ENCODE results near the gene NTHL1. TPM values are rescaled to one million over a fixed set of nuclear protein-coding genes. Genes with fewer than 3 reads are reported as not detected.

The NTHL1 gene
- total and polyA plus RNA-seq, 2 of the 4 experiments (the other 2 are of a cell fraction) = 22.8 to 28.0 TPM

- TF ChIP-seq CHD1 (IDR thresholded peaks at IDR 0.05; ENCODE audit: low read depth, low read length) (no peak), RAD21 (IDR thresholded peaks at IDR 0.05; ENCODE audit: low read length) (no peak), RFX5 (IDR thresholded peaks at IDR 0.05; ENCODE audit: low read depth, low read length) (no peak), RCOR1 (IDR thresholded peaks at IDR 0.05; ENCODE audit: insufficient replicate concordance, low read length) (no peak), CTCF (conservative IDR thresholded peaks at IDR 0.05; ENCODE audit: low read depth, low read length) (no peak), NFE2L2 (IDR thresholded peaks at IDR 0.05; ENCODE audit: low read depth, low read length) (no peak), POLR2A (IDR thresholded peaks at IDR 0.05; ENCODE audit: low read depth, low read length) (no peak), BHLHE40 (IDR thresholded peaks at IDR 0.05; ENCODE audit: low read depth, low read length) (no peak), SMC3 (IDR thresholded peaks at IDR 0.05; ENCODE audit: low read depth, low read length) (no peak), FOS (IDR thresholded peaks at IDR 0.05; ENCODE audit: low read depth, low read length) (no peak), MXI1 (IDR thresholded peaks at IDR 0.05; ENCODE audit: borderline replicate concordance, low read depth, low read length) (no peak), ELK1 (IDR thresholded peaks at IDR 0.05; ENCODE audit: borderline replicate concordance, low read depth, low read length) (no peak), MAZ (IDR thresholded peaks at IDR 0.05; ENCODE audit: borderline replicate concordance, low read depth, low read length) (no peak)
- TF ChIP-seq, protein P1, sequence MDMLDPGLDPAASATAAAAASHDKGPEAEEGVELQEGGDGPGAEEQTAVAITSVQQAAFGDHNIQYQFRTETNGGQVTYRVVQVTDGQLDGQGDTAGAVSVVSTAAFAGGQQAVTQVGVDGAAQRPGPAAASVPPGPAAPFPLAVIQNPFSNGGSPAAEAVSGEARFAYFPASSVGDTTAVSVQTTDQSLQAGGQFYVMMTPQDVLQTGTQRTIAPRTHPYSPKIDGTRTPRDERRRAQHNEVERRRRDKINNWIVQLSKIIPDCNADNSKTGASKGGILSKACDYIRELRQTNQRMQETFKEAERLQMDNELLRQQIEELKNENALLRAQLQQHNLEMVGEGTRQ (IDR thresholded peaks at IDR 0.05; ENCODE audit: low read depth, low read length) = no peak
- DNase-seq (no peak), ATAC-seq (ENCODE audit: low read depth) (peak; percentile 47)
- H3K4ac ChIP-seq (ENCODE audit: low read depth, low read length) = no peak overlapping the region
- no peak overlapping the region for H2BK15ac ChIP-seq (ENCODE audit: low read depth, low read length)
- H3K27me3 ChIP-seq (ENCODE audit: control insufficient read depth, insufficient read depth, low read length) = no peaks in the 10 kb centered on the region
- no peak overlapping the region for H2AK5ac ChIP-seq (ENCODE audit: low read depth, low read length)
- intact Hi-C loops (cut with micrococcal nuclease) = no loop called here
- peaks cover 11 to 26% of the 10 kb centered on the region in 2 experiments for H3K79me1 ChIP-seq (ENCODE audit: low read depth in 1 of 2, low read length in 2 of 2)
- no peak overlapping the region for H3K27ac ChIP-seq (ENCODE audit: insufficient read depth, low read length)
- in situ Hi-C loops (cut with MboI; ENCODE audit: low sequenced_read_pairs) = no loop called here
- no peak overlapping the region for H4K8ac ChIP-seq (ENCODE audit: low read depth in 2 of 2, low read length in 2 of 2)
- dilution Hi-C loops (cut with HindIII; ENCODE audit: low sequenced_read_pairs, unreplicated experiment) = no loop called here
- no peak overlapping the region for H3K56ac ChIP-seq (ENCODE audit: extremely low read depth, insufficient read depth, low read length)
- peak overlapping the region; percentile 10 for H2AK9ac ChIP-seq (replicated peaks; ENCODE audit: low read depth, low read length, poor library complexity)
- H3K9ac ChIP-seq (ENCODE audit: low read depth, low read length) = no peak overlapping the region
- POLR2A ChIA-PET (ENCODE audit: unreplicated experiment) = no interaction called here
- H3K4me3 ChIP-seq (ENCODE audit: insufficient read depth, low read depth, low read length) = no peak overlapping the region
- no TSS peak for BruUV-seq (replicated peaks)
- H3K9me1 ChIP-seq (ENCODE audit: insufficient read depth, low read length) = 0 out of 2 replicates have a peak, but pooled peaks cover 2% of the 10 kb centered on the region
- H3K23ac ChIP-seq (ENCODE audit: low read depth, low read length) = no peak overlapping the region
- CTCF ChIA-PET = no interaction called here
- no peak overlapping the region for H4K5ac ChIP-seq (ENCODE audit: low read depth, low read length)
- H3K14ac ChIP-seq (replicated peaks; ENCODE audit: low read depth, low read length) = no peak overlapping the region
- no peaks in the 10 kb centered on the region for H3K4me1 ChIP-seq (ENCODE audit: control insufficient read depth, insufficient read depth, low read length)
- H3K4me2 ChIP-seq (ENCODE audit: low read depth, low read length) = no peak overlapping the region
- no peak overlapping the region for H2BK20ac ChIP-seq (ENCODE audit: low read depth, low read length)
- 64% methylated on average over 57 of the region's 101 CpGs; no CpG with 5 or more reads in 1 of the 2 experiments for WGBS, 2 experiments (ENCODE audit: extremely low coverage in 2 of 2, insufficient read length in 1 of 2)
- H4K20me1 ChIP-seq (ENCODE audit: insufficient read depth, low read length) = peaks cover 32% of the 10 kb centered on the region
- H3K36me3 ChIP-seq (ENCODE audit: control insufficient read depth, insufficient read depth, low read length) = peaks cover 89% of the 10 kb centered on the region
- H3K18ac ChIP-seq (ENCODE audit: low read depth, low read length) = no peak overlapping the region
- H2BK120ac ChIP-seq (ENCODE audit: low read depth, low read length) = no peak overlapping the region
- H2BK5ac ChIP-seq (ENCODE audit: low read depth, low read length, poor library complexity, severe bottlenecking) = no peak overlapping the region
- no peak overlapping the region for H2AFZ ChIP-seq (replicated peaks; ENCODE audit: low read length, poor library complexity)
- H3K9me3 ChIP-seq (ENCODE audit: control insufficient read depth, insufficient read depth, low read length) = no peaks in the 10 kb centered on the region
- no peak overlapping the region for H4K91ac ChIP-seq (ENCODE audit: insufficient read depth, low read depth, low read length)
Measured at GRCh38 chr16:2090777-2091546, 43.3 kb upstream of the NTHL1 start.
